Mesenchymal stem cell (in vitro differentiated cells and primary cell): ENCODE results near the gene DNTT.

Source experiments
- DNase-seq: peaks from one replicate; pipeline ENCODE4 v3.0.0-alpha.2; 2013
- H2AFZ ChIP-seq: one replicate; pipeline ENCODE4 v1.6.1; 2013; ENCODE audit warnings: low read depth, mild to moderate bottlenecking, control low read depth, inconsistent platforms, low read length, moderate library complexity
- H2AK5ac ChIP-seq: 2 replicates; pipeline ENCODE4 v1.6.1; 2013; ENCODE audit warnings: low read length, moderate library complexity, mild to moderate bottlenecking, inconsistent platforms; ENCODE audit not compliant: severe bottlenecking
- H2BK120ac ChIP-seq: one replicate; pipeline ENCODE4 v1.6.1; 2013; ENCODE audit warnings: low read depth, mild to moderate bottlenecking, inconsistent platforms, low read length, moderate library complexity
- H2BK12ac ChIP-seq, 2 experiments: one replicate each; pipeline ENCODE4 v1.6.1; 2013; ENCODE audit warnings: inconsistent platforms in 2 of 2, low read length in 2 of 2, mild to moderate bottlenecking in 2 of 2, moderate library complexity in 2 of 2, control low read depth in 1 of 2
- H2BK15ac ChIP-seq: one replicate; pipeline ENCODE4 v1.6.1; 2013; ENCODE audit warnings: mild to moderate bottlenecking, low read depth, inconsistent platforms; ENCODE audit not compliant: poor library complexity, severe bottlenecking
- H2BK5ac ChIP-seq: 2 replicates; pipeline ENCODE4 v1.6.1; 2013; ENCODE audit warnings: low read depth, mild to moderate bottlenecking, low read length, control low read depth, inconsistent platforms; ENCODE audit not compliant: poor library complexity, severe bottlenecking
- H3K14ac ChIP-seq, 2 experiments: one replicate each; pipeline ENCODE4 v1.6.1; 2013; ENCODE audit warnings: inconsistent platforms in 2 of 2, low read length in 2 of 2, control low read depth in 1 of 2, mild to moderate bottlenecking in 1 of 2, moderate library complexity in 1 of 2
- H3K18ac ChIP-seq, 2 experiments: one replicate each; pipeline ENCODE4 v1.6.1; 2013; ENCODE audit warnings: inconsistent platforms in 2 of 2, low read length in 2 of 2, control low read depth in 1 of 2, low read depth in 1 of 2, mild to moderate bottlenecking in 1 of 2
- H3K23ac ChIP-seq, 2 experiments: one replicate each; pipeline ENCODE4 v1.6.1; 2013; ENCODE audit warnings: inconsistent platforms in 2 of 2, low read length in 2 of 2, mild to moderate bottlenecking in 2 of 2, moderate library complexity in 2 of 2, control low read depth in 1 of 2
- H3K27ac ChIP-seq: 2 replicates; pipeline ENCODE4 v1.5.1; 2013; ENCODE audit warnings: mild to moderate bottlenecking, moderate library complexity, low read length, control low read depth, inconsistent platforms; ENCODE audit not compliant: poor library complexity, severe bottlenecking
- H3K27me3 ChIP-seq, 2 experiments: 2 replicates each; pipeline versions ENCODE4 v1.6.1 to v1.7.0; 2013; ENCODE audit warnings: low read length in 2 of 2, mild to moderate bottlenecking in 2 of 2, moderate library complexity in 2 of 2, control low read depth in 1 of 2, inconsistent platforms in 1 of 2; ENCODE audit not compliant: control insufficient read depth in 1 of 2, insufficient read depth in 1 of 2
- H3K36me3 ChIP-seq, 2 experiments: 2 replicates each; pipeline versions ENCODE4 v1.6.1 to v1.7.0; 2013; ENCODE audit warnings: low read length in 2 of 2, control low read depth in 1 of 2, inconsistent platforms in 1 of 2, low read depth in 1 of 2, mild to moderate bottlenecking in 1 of 2; ENCODE audit not compliant: insufficient read depth in 2 of 2, control insufficient read depth in 1 of 2
- H3K4ac ChIP-seq, 2 experiments: one replicate each; pipeline ENCODE4 v1.6.1; 2013; ENCODE audit warnings: inconsistent platforms in 2 of 2, low read length in 2 of 2, mild to moderate bottlenecking in 2 of 2, moderate library complexity in 2 of 2, control low read depth in 1 of 2, low read depth in 1 of 2
- H3K4me1 ChIP-seq: 2 replicates; pipeline ENCODE4 v1.6.1; 2013; ENCODE audit warnings: low read depth, low read length, control low read depth; ENCODE audit not compliant: control insufficient read depth, insufficient read depth
- H3K4me2 ChIP-seq: 2 replicates; pipeline ENCODE4 v1.6.1; 2013; ENCODE audit warnings: low read length, mild to moderate bottlenecking, inconsistent platforms; ENCODE audit not compliant: poor library complexity, severe bottlenecking
- H3K4me3 ChIP-seq, 2 experiments: 2 replicates each; pipeline versions ENCODE4 v1.5.1 to v1.7.0; 2013; ENCODE audit warnings: low read length in 2 of 2, mild to moderate bottlenecking in 2 of 2, control low read depth in 1 of 2, low read depth in 1 of 2; ENCODE audit not compliant: insufficient read depth in 1 of 2
- H3K79me1 ChIP-seq: replicated peaks from 2 replicates; pipeline ENCODE4 v1.6.1; 2013; ENCODE audit warnings: mild to moderate bottlenecking, control low read depth, low read length, inconsistent platforms; ENCODE audit not compliant: poor library complexity, severe bottlenecking
- H3K9ac ChIP-seq: 2 replicates; pipeline ENCODE4 v1.7.0; 2013; ENCODE audit warnings: mild to moderate bottlenecking, low read length, moderate library complexity
- H3K9me3 ChIP-seq: 2 replicates; pipeline ENCODE4 v1.7.0; 2013; ENCODE audit warnings: mild to moderate bottlenecking, low read length; ENCODE audit not compliant: control insufficient read depth
- H4K8ac ChIP-seq: one replicate; pipeline ENCODE4 v1.6.1; 2013; ENCODE audit warnings: inconsistent platforms, mild to moderate bottlenecking, low read length, moderate library complexity
- H4K91ac ChIP-seq: one replicate; pipeline ENCODE4 v1.6.1; 2013; ENCODE audit warnings: mild to moderate bottlenecking, low read length, inconsistent platforms
- WGBS: methylation state at CpG from one replicate; pipeline ENCODE4 v1.1.7; 2013; ENCODE audit warnings: mixed read lengths; 5-methylcytosine and 5-hydroxymethylcytosine counted together

The DNTT gene

GRCh38 chr10:96380821-96381220, 76.6 kb downstream of the DNTT start:
- no peaks in the 10 kb centered on the region for H3K9me3 ChIP-seq
- no peak overlapping the region for H3K14ac ChIP-seq
- peaks cover 0 to 13% of the 10 kb centered on the region in 2 experiments for H3K36me3 ChIP-seq
- no peak overlapping the region for H2AK5ac ChIP-seq
- H3K4me1 ChIP-seq = peaks cover 11% of the 10 kb centered on the region
- H3K27me3 ChIP-seq = peaks cover 0 to 8% of the 10 kb centered on the region in 2 experiments
- H3K27ac ChIP-seq = no peak overlapping the region
- H3K18ac ChIP-seq = no peak overlapping the region
- no peak overlapping the region for H3K23ac ChIP-seq
- H2AFZ ChIP-seq = no peak overlapping the region
- no peak overlapping the region for H3K9ac ChIP-seq
- no peak overlapping the region for H4K91ac ChIP-seq
- H3K4me3 ChIP-seq = no peak overlapping the region
- H4K8ac ChIP-seq = no peak overlapping the region
- no peak for DNase-seq
- 94% methylated on average over 7 of the region's 7 CpGs for WGBS
- no peak overlapping the region for H2BK12ac ChIP-seq
- no peak overlapping the region for H2BK5ac ChIP-seq
- no peak overlapping the region for H2BK15ac ChIP-seq
- H3K4ac ChIP-seq = no peak overlapping the region
- H2BK120ac ChIP-seq = no peak overlapping the region
- H3K79me1 ChIP-seq = no peaks in the 10 kb centered on the region
- no peak overlapping the region for H3K4me2 ChIP-seq

GRCh38 chr10:96384506-96384905, 80.3 kb downstream of the DNTT start:
- no peak overlapping the region for H2BK120ac ChIP-seq

GRCh38 chr10:96387161-96387560, 82.9 kb downstream of the DNTT start:
- peaks cover 8% of the 10 kb centered on the region for H3K4me1 ChIP-seq
- 0% methylated on average over 1 of the region's 2 CpGs for WGBS
- no peak overlapping the region for H4K8ac ChIP-seq
- H3K14ac ChIP-seq = no peak overlapping the region
- H2AFZ ChIP-seq = no peak overlapping the region
- H3K36me3 ChIP-seq = peaks cover 0 to 23% of the 10 kb centered on the region in 2 experiments
- peak overlapping the region; percentile 45 for H2AK5ac ChIP-seq
- H3K4ac ChIP-seq = no peak overlapping the region
- no peak overlapping the region for H3K23ac ChIP-seq
- no peaks in the 10 kb centered on the region for H3K9me3 ChIP-seq
- peak overlapping the region; percentile 65 for H3K27ac ChIP-seq
- H2BK120ac ChIP-seq = no peak overlapping the region
- peak overlapping the region; percentile 17 for H3K9ac ChIP-seq
- H3K18ac ChIP-seq = no peak overlapping the region
- no peak overlapping the region for H2BK5ac ChIP-seq
- H2BK12ac ChIP-seq = no peak overlapping the region
- H2BK15ac ChIP-seq = no peak overlapping the region
- peaks cover 6 to 19% of the 10 kb centered on the region in 2 experiments for H3K27me3 ChIP-seq
- H3K4me3 ChIP-seq = no peak overlapping the region
- no peak overlapping the region for H4K91ac ChIP-seq
- no peak for DNase-seq
- H3K79me1 ChIP-seq = no peaks in the 10 kb centered on the region
- no peak overlapping the region for H3K4me2 ChIP-seq

More at GRCh38 chr10:96384506-96384905, 80.3 kb downstream of the DNTT start:
- H3K79me1 ChIP-seq = no peaks in the 10 kb centered on the region
- H3K4me3 ChIP-seq = no peak overlapping the region
- H3K36me3 ChIP-seq = peaks cover 0 to 14% of the 10 kb centered on the region in 2 experiments
- no peak overlapping the region for H4K91ac ChIP-seq
- peaks cover 0 to 1% of the 10 kb centered on the region in 2 experiments for H3K27me3 ChIP-seq
- H3K23ac ChIP-seq = no peak overlapping the region
- H3K27ac ChIP-seq = no peak overlapping the region
- H3K4me2 ChIP-seq = no peak overlapping the region
- H2AFZ ChIP-seq = no peak overlapping the region
- no peak overlapping the region for H3K9ac ChIP-seq
- no peak overlapping the region for H2BK12ac ChIP-seq
- no peak overlapping the region for H4K8ac ChIP-seq
- no peak for DNase-seq
- H3K14ac ChIP-seq = no peak overlapping the region
- H3K4ac ChIP-seq = no peak overlapping the region
- H3K18ac ChIP-seq = no peak overlapping the region
- no peak overlapping the region for H2BK15ac ChIP-seq
- no peak overlapping the region for H2BK5ac ChIP-seq
- H3K4me1 ChIP-seq = peaks cover 11% of the 10 kb centered on the region
- H2AK5ac ChIP-seq = no peak overlapping the region
- WGBS = 85% methylated on average over 25 of the region's 25 CpGs
- H3K9me3 ChIP-seq = no peaks in the 10 kb centered on the region

- no peak overlapping the region for H3K14ac ChIP-seq
- no peak overlapping the region for H4K8ac ChIP-seq
- H3K27me3 ChIP-seq = peaks cover 6 to 21% of the 10 kb centered on the region in 2 experiments
- H3K9ac ChIP-seq = peak overlapping the region; percentile 17
- H3K4me2 ChIP-seq = no peak overlapping the region
- H4K91ac ChIP-seq = no peak overlapping the region
- no peak overlapping the region for H2AK5ac ChIP-seq
- no peak overlapping the region for H2BK120ac ChIP-seq
- H2AFZ ChIP-seq = no peak overlapping the region
- no peak overlapping the region for H3K18ac ChIP-seq
- no peak overlapping the region for H2BK15ac ChIP-seq
- no peak overlapping the region for H3K4me3 ChIP-seq
- DNase-seq = no peak
- no peaks in the 10 kb centered on the region for H3K79me1 ChIP-seq
- H2BK5ac ChIP-seq = peak overlapping the region; percentile 50
- H3K4ac ChIP-seq = no peak overlapping the region
- WGBS = 67% methylated on average over 6 of the region's 7 CpGs
- H3K23ac ChIP-seq = no peak overlapping the region
- H3K4me1 ChIP-seq = peaks cover 8% of the 10 kb centered on the region
- no peaks in the 10 kb centered on the region for H3K9me3 ChIP-seq
- H3K27ac ChIP-seq = peak overlapping the region; percentile 65
- no peak overlapping the region for H2BK12ac ChIP-seq
- H3K36me3 ChIP-seq = peaks cover 0 to 23% of the 10 kb centered on the region in 2 experiments
Measured at GRCh38 chr10:96387601-96388000, 83.4 kb downstream of the DNTT start.
